Panc1 (cell line): ENCODE measurements around the gene ZNF480. TPM values are rescaled to one million over a fixed set of nuclear protein-coding genes. Genes with fewer than 3 reads are reported as not detected.

ENCODE experiments used
- ATAC-seq: fragments of 200-7000 bp; cut with Tn5 transposase; 2 replicates; pipeline ENCODE4 v1.9.1; 2020; ENCODE audit warnings: mild to moderate bottlenecking, moderate library complexity
- BruUV-seq: library from RNA; stranded (reverse); fragments of 400-500 nt; replicated peaks from 2 replicates; lab custom pipeline; 2021; lab: Mats Ljungman, UMichigan
- CTCF ChIA-PET: fragments of 300-600 bp; sonication (Branson Sonifier 250); formaldehyde crosslinking; loops from one replicate; lab custom pipeline; 2022; ENCODE audit warnings: antibody characterized with exemption; lab: Charles Lee
- POLR2A ChIA-PET: fragments of 300-600 bp; sonication (Branson Sonifier 250); formaldehyde crosslinking; loops from one replicate; lab custom pipeline; 2022; ENCODE audit warnings: antibody characterized with exemption; lab: Charles Lee
- DNase-seq: peaks from one replicate; pipeline ENCODE4 v3.0.0-alpha.2; 2010; ENCODE audit warnings: low read depth, low spot score
- H3K27ac ChIP-seq: 2 replicates; pipeline ENCODE4 v1.5.1; 2011; ENCODE audit warnings: mild to moderate bottlenecking, low read length, inconsistent platforms
- H3K27me3 ChIP-seq: fragments of 200-500 bp; sonication (Bioruptor generic); 2 replicates; pipeline ENCODE4 v1.6.0; 2014; ENCODE audit warnings: low read length, inconsistent platforms; ENCODE audit not compliant: control insufficient read depth, insufficient read depth
- H3K36me3 ChIP-seq: fragments of 200-500 bp; sonication (Bioruptor generic); 2 replicates; pipeline ENCODE4 v1.5.1; 2014; ENCODE audit warnings: inconsistent platforms, mild to moderate bottlenecking, low read length, moderate library complexity; ENCODE audit not compliant: control insufficient read depth, insufficient read depth
- H3K4me1 ChIP-seq: 2 replicates; pipeline ENCODE4 v1.5.1; 2011; ENCODE audit warnings: inconsistent platforms, mild to moderate bottlenecking, low read length, moderate library complexity; ENCODE audit not compliant: control insufficient read depth, insufficient read depth
- H3K4me3 ChIP-seq, 2 experiments: 2 replicates each; pipeline ENCODE4 v1.5.1; 2011 to 2012; ENCODE audit warnings: low read depth in 2 of 2, low read length in 2 of 2, mild to moderate bottlenecking in 2 of 2, inconsistent platforms in 1 of 2, moderate library complexity in 1 of 2
- H3K9me3 ChIP-seq: fragments of 200-500 bp; sonication (Bioruptor generic); 2 replicates; pipeline ENCODE4 v1.5.1; 2014; ENCODE audit warnings: low read depth, mild to moderate bottlenecking, inconsistent platforms, low read length, moderate library complexity; ENCODE audit not compliant: control insufficient read depth, insufficient read depth
- POLR2AphosphoS5 ChIP-seq: IDR thresholded peaks from 2 replicates; pipeline ENCODE4 v1.6.1; 2012; ENCODE audit warnings: mild to moderate bottlenecking, low read depth, low read length, moderate library complexity
- SIN3A ChIP-seq: IDR thresholded peaks from 2 replicates; pipeline ENCODE4 v1.6.1; 2012; ENCODE audit warnings: low read depth, mild to moderate bottlenecking, low read length, moderate library complexity, borderline replicate concordance; ENCODE audit not compliant: insufficient read depth
- TCF7L2 ChIP-seq: IDR thresholded peaks from 2 replicates; pipeline ENCODE4 v1.6.1; 2011; ENCODE audit warnings: mild to moderate bottlenecking, low read depth, low read length, inconsistent platforms
- in situ Hi-C: cut with HindIII; loops from 2 replicates; pipeline ENCODE4 v1.10.0; 2016; ENCODE audit warnings: low sequenced_read_pairs, low pct_unique_long_range_greater_than_20kb
- intact Hi-C: fragments of 100-400 bp; cut with micrococcal nuclease; formaldehyde crosslinking; loops from one replicate; pipeline ENCODE4 v1.10.0; 2022; ENCODE audit not compliant: unreplicated experiment
- total RNA-seq: library from RNA; stranded (reverse); gene quantifications from one replicate; pipeline ENCODE4 v1.2.1, GENCODE V29; 2021; ENCODE audit not compliant: unreplicated experiment
- TF ChIP-seq, protein P1 (sequence below): fragments of 450-650 bp; IDR thresholded peaks from 2 replicates; pipeline ENCODE4 v1.5.1; 2017; ENCODE audit warnings: mild to moderate bottlenecking
- TF ChIP-seq, protein P2 (sequence below), 2 experiments: IDR thresholded peaks; 2 replicates each; pipeline ENCODE4 v1.6.1; 2011 to 2012; ENCODE audit warnings: low read depth in 2 of 2, control low read depth in 1 of 2, low read length in 1 of 2, mild to moderate bottlenecking in 1 of 2, moderate library complexity in 1 of 2; ENCODE audit not compliant: insufficient read depth in 1 of 2

The ZNF480 gene
- total RNA-seq, 1 experiment from 2014 or later, result 11.5 TPM

DNA sequence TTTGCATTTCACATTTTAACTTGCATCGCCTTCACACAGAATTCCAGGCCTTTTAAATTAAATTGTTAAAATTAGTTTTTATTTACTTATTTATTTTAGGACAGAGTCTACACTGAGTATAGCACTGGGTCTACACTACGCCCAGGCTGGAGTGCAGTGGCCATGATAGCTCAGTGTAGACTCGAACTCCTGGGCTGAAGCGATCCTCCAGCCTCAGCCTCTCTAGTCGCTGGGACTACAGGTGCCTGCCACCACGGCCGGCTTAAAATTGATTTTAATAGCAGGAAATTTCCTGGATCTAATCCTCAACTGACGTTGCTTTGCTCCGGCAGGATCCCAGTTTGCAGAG is 38.8 kb downstream of the ZNF480 start:
- Histone ChIP-seq H3K4me3 (peak overlapping the region in 1 of 2 experiments; percentile 39; a peak in 1 of 4 replicates), H3K4me1 (no peaks in the 10 kb centered on the region), H3K36me3 (no peaks in the 10 kb centered on the region), H3K27ac (no peak overlapping the region), H3K27me3 (no peaks in the 10 kb centered on the region), H3K9me3 (peaks cover 7% of the 10 kb centered on the region; the same call in 1 of the 2 replicates)
- POLR2A ChIA-PET, result no interaction called here
- intact Hi-C loops, result no loop called here
- no TSS peak for BruUV-seq
- CTCF ChIA-PET, result no interaction called here
- ATAC-seq, result no peak
- TF ChIP-seq POLR2AphosphoS5 (no peak), SIN3A (no peak), TCF7L2 (no peak)
- TF ChIP-seq, protein P1, sequence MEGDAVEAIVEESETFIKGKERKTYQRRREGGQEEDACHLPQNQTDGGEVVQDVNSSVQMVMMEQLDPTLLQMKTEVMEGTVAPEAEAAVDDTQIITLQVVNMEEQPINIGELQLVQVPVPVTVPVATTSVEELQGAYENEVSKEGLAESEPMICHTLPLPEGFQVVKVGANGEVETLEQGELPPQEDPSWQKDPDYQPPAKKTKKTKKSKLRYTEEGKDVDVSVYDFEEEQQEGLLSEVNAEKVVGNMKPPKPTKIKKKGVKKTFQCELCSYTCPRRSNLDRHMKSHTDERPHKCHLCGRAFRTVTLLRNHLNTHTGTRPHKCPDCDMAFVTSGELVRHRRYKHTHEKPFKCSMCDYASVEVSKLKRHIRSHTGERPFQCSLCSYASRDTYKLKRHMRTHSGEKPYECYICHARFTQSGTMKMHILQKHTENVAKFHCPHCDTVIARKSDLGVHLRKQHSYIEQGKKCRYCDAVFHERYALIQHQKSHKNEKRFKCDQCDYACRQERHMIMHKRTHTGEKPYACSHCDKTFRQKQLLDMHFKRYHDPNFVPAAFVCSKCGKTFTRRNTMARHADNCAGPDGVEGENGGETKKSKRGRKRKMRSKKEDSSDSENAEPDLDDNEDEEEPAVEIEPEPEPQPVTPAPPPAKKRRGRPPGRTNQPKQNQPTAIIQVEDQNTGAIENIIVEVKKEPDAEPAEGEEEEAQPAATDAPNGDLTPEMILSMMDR, result no peak
- TF ChIP-seq, protein P2, sequence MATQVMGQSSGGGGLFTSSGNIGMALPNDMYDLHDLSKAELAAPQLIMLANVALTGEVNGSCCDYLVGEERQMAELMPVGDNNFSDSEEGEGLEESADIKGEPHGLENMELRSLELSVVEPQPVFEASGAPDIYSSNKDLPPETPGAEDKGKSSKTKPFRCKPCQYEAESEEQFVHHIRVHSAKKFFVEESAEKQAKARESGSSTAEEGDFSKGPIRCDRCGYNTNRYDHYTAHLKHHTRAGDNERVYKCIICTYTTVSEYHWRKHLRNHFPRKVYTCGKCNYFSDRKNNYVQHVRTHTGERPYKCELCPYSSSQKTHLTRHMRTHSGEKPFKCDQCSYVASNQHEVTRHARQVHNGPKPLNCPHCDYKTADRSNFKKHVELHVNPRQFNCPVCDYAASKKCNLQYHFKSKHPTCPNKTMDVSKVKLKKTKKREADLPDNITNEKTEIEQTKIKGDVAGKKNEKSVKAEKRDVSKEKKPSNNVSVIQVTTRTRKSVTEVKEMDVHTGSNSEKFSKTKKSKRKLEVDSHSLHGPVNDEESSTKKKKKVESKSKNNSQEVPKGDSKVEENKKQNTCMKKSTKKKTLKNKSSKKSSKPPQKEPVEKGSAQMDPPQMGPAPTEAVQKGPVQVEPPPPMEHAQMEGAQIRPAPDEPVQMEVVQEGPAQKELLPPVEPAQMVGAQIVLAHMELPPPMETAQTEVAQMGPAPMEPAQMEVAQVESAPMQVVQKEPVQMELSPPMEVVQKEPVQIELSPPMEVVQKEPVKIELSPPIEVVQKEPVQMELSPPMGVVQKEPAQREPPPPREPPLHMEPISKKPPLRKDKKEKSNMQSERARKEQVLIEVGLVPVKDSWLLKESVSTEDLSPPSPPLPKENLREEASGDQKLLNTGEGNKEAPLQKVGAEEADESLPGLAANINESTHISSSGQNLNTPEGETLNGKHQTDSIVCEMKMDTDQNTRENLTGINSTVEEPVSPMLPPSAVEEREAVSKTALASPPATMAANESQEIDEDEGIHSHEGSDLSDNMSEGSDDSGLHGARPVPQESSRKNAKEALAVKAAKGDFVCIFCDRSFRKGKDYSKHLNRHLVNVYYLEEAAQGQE (IDR thresholded peaks at IDR 0.05; ENCODE audit: insufficient read depth in 1 of 2, low read depth in 2 of 2, low read length in 1 of 2), result no peak
- DNase-seq, result no peak
- in situ Hi-C loops, result no loop called here

DNA sequence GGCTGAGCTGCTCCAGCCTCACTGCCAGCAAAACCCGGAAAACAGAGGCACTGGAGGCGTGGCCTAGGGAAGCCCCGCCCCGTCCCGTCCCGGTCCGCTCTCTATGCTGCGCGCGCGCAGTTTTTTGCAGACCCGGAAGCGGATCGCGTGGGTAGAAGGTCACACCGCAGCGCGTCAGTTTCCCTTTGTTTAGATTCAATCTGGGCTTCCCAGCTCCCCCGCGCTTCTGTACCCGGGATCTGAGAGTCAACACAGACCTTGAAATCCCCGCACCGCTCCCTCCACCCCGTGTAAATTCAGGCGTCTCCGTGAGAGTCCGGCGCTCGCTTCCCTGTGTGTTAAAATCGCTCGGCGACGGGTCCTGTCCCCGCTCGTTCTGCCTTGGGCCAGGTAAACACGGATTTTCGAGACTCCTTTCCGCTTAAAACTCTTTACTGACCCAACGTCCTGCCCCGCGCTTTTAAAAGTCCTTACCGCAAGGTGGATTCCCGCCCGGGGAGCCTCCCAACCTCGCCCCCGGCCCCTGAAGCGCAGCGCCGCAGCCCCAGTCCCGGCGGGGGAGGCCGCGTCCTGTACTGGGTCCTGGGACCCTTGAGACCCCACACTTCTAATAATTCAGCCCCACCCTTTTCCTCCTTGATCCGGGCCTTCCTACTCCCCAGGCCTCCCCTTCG is 39.3 kb downstream of the ZNF480 start, which contains the start of gene ZNF610:
ZNF610 (plus strand) TSS at position 127 of the 674 bp plus-strand sequence. CDS start 12,930 bp downstream, outside the sequence.
- Histone ChIP-seq H3K27ac (no peak within 1 kb of the TSS), H3K4me1 (no peaks in the 10 kb centered on the region), H3K9me3 (peaks cover 7% of the 10 kb centered on the region; the same call in 1 of the 2 replicates), H3K27me3 (no peaks in the 10 kb centered on the region), H3K36me3 (no peaks in the 10 kb centered on the region), H3K4me3 (peak within 1 kb of the TSS in 1 of 2 experiments; percentile 39; a peak in 1 of 4 replicates)
- ATAC-seq, result no peak
- TF ChIP-seq, protein P1, result no peak
- TF ChIP-seq POLR2AphosphoS5 (no peak), SIN3A (no peak), TCF7L2 (no peak)
- TF ChIP-seq, protein P2 (IDR thresholded peaks at IDR 0.05; ENCODE audit: insufficient read depth in 1 of 2, low read depth in 2 of 2, low read length in 1 of 2), result no peak
- no peak for DNase-seq
- BruUV-seq, result no TSS peak
- in situ Hi-C loops, result no loop called here
- intact Hi-C loops, result no loop called here
- POLR2A ChIA-PET, result no interaction called here
- CTCF ChIA-PET, result interaction anchor here (0.6 kb wide), 1 partner anchor 80 kb away, joined by 12 read pairs; no protein-coding TSS in a partner anchor
